ENCODE measurements around the gene OLFML2A. TPM values are rescaled to one million over a fixed set of nuclear protein-coding genes. Genes with fewer than 3 reads are reported as not detected.

OLFML2A gene
- total RNA-seq, 6 experiments from 2014 or later = 0.30 to 0.88 (median 0.36) TPM

- Mint-ChIP-seq H3K27me3 (ENCODE audit: insufficient read depth) (peaks cover 33% of the 10 kb centered on the region), H3K27ac (no peak overlapping the region), H3K4me1 (ENCODE audit: low read depth) (peaks cover 37% of the 10 kb centered on the region), H3K36me3 (ENCODE audit: low read depth) (no peaks in the 10 kb centered on the region), H3K4me3 (no peak overlapping the region), H3K9me3 (no peaks in the 10 kb centered on the region)
- DNase-seq = no peak
- no peak for TF ChIP-seq CTCF (IDR thresholded peaks at IDR 0.05)
These were observed 3.3 kb upstream of the OLFML2A start for GRCh38 chr9:124773473-124774128.

GRCh38 chr9:124774129-124774978 is 2.6 kb upstream of the OLFML2A start:
- peak; percentile 95 for TF ChIP-seq CTCF (IDR thresholded peaks at IDR 0.05)
- DNase-seq = peak; percentile 44
- Mint-ChIP-seq H3K36me3 (ENCODE audit: low read depth) (no peaks in the 10 kb centered on the region), H3K9me3 (no peaks in the 10 kb centered on the region), H3K27me3 (ENCODE audit: insufficient read depth) (peaks cover 25% of the 10 kb centered on the region), H3K4me3 (no peak overlapping the region), H3K4me1 (ENCODE audit: low read depth) (peaks cover 43% of the 10 kb centered on the region), H3K27ac (no peak overlapping the region)

GRCh38 chr9:124776618-124776953 is 347 bp upstream of the OLFML2A start:
- no peak for TF ChIP-seq CTCF (IDR thresholded peaks at IDR 0.05)
- peaks cover 36% of the 10 kb centered on the region for H3K4me1 Mint-ChIP-seq (ENCODE audit: low read depth)
- no peak overlapping the region for H3K27ac Mint-ChIP-seq
- H3K27me3 Mint-ChIP-seq (ENCODE audit: insufficient read depth) = peaks cover 14% of the 10 kb centered on the region
- peak overlapping the region; percentile 84 for H3K4me3 Mint-ChIP-seq
- no peaks in the 10 kb centered on the region for H3K9me3 Mint-ChIP-seq
- H3K36me3 Mint-ChIP-seq (ENCODE audit: low read depth) = no peaks in the 10 kb centered on the region
- no peak for DNase-seq

- H3K36me3 Mint-ChIP-seq (ENCODE audit: low read depth) = no peaks in the 10 kb centered on the region
- no peak for DNase-seq
- no peak for TF ChIP-seq CTCF (IDR thresholded peaks at IDR 0.05)
- H3K4me1 Mint-ChIP-seq (ENCODE audit: low read depth) = peaks cover 30% of the 10 kb centered on the region
- no peaks in the 10 kb centered on the region for H3K9me3 Mint-ChIP-seq
- peak overlapping the region; percentile 32 for H3K4me3 Mint-ChIP-seq
- H3K27me3 Mint-ChIP-seq (ENCODE audit: insufficient read depth) = peaks cover 14% of the 10 kb centered on the region
- H3K27ac Mint-ChIP-seq = peak overlapping the region; percentile 35
These were observed 1.8 kb downstream of the OLFML2A start for GRCh38 chr9:124778575-124779367.

- Mint-ChIP-seq H3K27ac (peak overlapping the region; percentile 35), H3K36me3 (ENCODE audit: low read depth) (no peaks in the 10 kb centered on the region), H3K4me3 (peak overlapping the region; percentile 32), H3K4me1 (ENCODE audit: low read depth) (peaks cover 36% of the 10 kb centered on the region), H3K9me3 (no peaks in the 10 kb centered on the region), H3K27me3 (ENCODE audit: insufficient read depth) (peaks cover 13% of the 10 kb centered on the region)
- no peak for TF ChIP-seq CTCF (IDR thresholded peaks at IDR 0.05)
- DNase-seq = peak; percentile 76
These were observed 2.6 kb downstream of the OLFML2A start for GRCh38 chr9:124779368-124780059.
